Nephron (organoid): Measurements from ENCODE around the gene XPO6.

Experiments used
- H3K27ac Mint-ChIP-seq, 3 experiments: 2 replicates each; pipeline ENCODE4 v1.8.0; 2020; ENCODE audit warnings: mixed read lengths in 3 of 3, mild to moderate bottlenecking in 2 of 3, moderate library complexity in 1 of 3
- H3K27me3 Mint-ChIP-seq: 2 replicates; pipeline ENCODE4 v1.8.0; 2021; ENCODE audit warnings: low read depth, mild to moderate bottlenecking, moderate library complexity, mixed read lengths
- H3K36me3 Mint-ChIP-seq: 2 replicates; pipeline ENCODE4 v1.8.0; 2020; ENCODE audit warnings: low read depth, mixed read lengths
- H3K4me1 Mint-ChIP-seq: 2 replicates; pipeline ENCODE4 v1.8.0; 2020; ENCODE audit warnings: mixed read lengths
- H3K4me3 Mint-ChIP-seq, 3 experiments: 2 replicates each; pipeline ENCODE4 v1.8.0; 2020; ENCODE audit warnings: mild to moderate bottlenecking in 3 of 3, mixed read lengths in 3 of 3, moderate library complexity in 2 of 3
- H3K9me3 Mint-ChIP-seq: 2 replicates; pipeline ENCODE4 v1.8.0; 2020; ENCODE audit warnings: mixed read lengths
- CTCF ChIP-seq, 3 experiments: fragments of 200-600 bp; sonication (generic); IDR thresholded peaks; one replicate each; pipeline ENCODE4 v1.5.0; 2021; ENCODE audit warnings: antibody characterized with exemption in 3 of 3; ENCODE audit not compliant: unreplicated experiment in 3 of 3

Gene XPO6

GRCh38 chr16:28091656-28092055 lies 120.1 kb downstream of the XPO6 start:
- Mint-ChIP-seq H3K9me3 (no peaks in the 10 kb centered on the region), H3K36me3 (peaks cover 2% of the 10 kb centered on the region), H3K27ac (no peak overlapping the region), H3K4me3 (no peak overlapping the region), H3K27me3 (no peaks in the 10 kb centered on the region), H3K4me1 (no peaks in the 10 kb centered on the region)
- no peak for TF ChIP-seq CTCF (IDR thresholded peaks at IDR 0.05; ENCODE audit: unreplicated experiment in 3 of 3)

- TF ChIP-seq CTCF (IDR thresholded peaks at IDR 0.05; ENCODE audit: unreplicated experiment in 3 of 3), result no peak
- Mint-ChIP-seq H3K27ac (no peak overlapping the region), H3K4me3 (no peak overlapping the region), H3K36me3 (no peaks in the 10 kb centered on the region), H3K9me3 (no peaks in the 10 kb centered on the region), H3K27me3 (no peaks in the 10 kb centered on the region), H3K4me1 (no peaks in the 10 kb centered on the region)
These were observed 121.0 kb downstream of the XPO6 start for GRCh38 chr16:28090646-28091377.

GRCh38 chr16:28089992-28090365 lies 121.8 kb downstream of the XPO6 start:
- no peak for TF ChIP-seq CTCF (IDR thresholded peaks at IDR 0.05; ENCODE audit: unreplicated experiment in 3 of 3)
- no peaks in the 10 kb centered on the region for H3K9me3 Mint-ChIP-seq
- H3K27ac Mint-ChIP-seq, result no peak overlapping the region
- no peaks in the 10 kb centered on the region for H3K4me1 Mint-ChIP-seq
- H3K4me3 Mint-ChIP-seq, result no peak overlapping the region
- H3K36me3 Mint-ChIP-seq, result no peaks in the 10 kb centered on the region
- H3K27me3 Mint-ChIP-seq, result no peaks in the 10 kb centered on the region

- Mint-ChIP-seq H3K4me3 (no peak overlapping the region), H3K4me1 (no peaks in the 10 kb centered on the region), H3K9me3 (no peaks in the 10 kb centered on the region), H3K36me3 (no peaks in the 10 kb centered on the region), H3K27me3 (no peaks in the 10 kb centered on the region), H3K27ac (no peak overlapping the region)
- no peak for TF ChIP-seq CTCF (IDR thresholded peaks at IDR 0.05; ENCODE audit: unreplicated experiment in 3 of 3)
These were observed 122.4 kb downstream of the XPO6 start for GRCh38 chr16:28089205-28089991.

- Mint-ChIP-seq H3K36me3 (no peaks in the 10 kb centered on the region), H3K4me3 (no peak overlapping the region), H3K27me3 (no peaks in the 10 kb centered on the region), H3K9me3 (no peaks in the 10 kb centered on the region), H3K4me1 (no peaks in the 10 kb centered on the region), H3K27ac (no peak overlapping the region)
- no peak for TF ChIP-seq CTCF (IDR thresholded peaks at IDR 0.05; ENCODE audit: unreplicated experiment in 3 of 3)
These were observed 124.0 kb downstream of the XPO6 start for GRCh38 chr16:28087675-28088300.
